MM.1S (cell line): ENCODE results near the gene ADGRV1.

Source experiments
- DNase-seq: peaks from one replicate; pipeline ENCODE4 v3.0.0-alpha.2; 2015
- H2AFZ ChIP-seq: fragments of 300-600 bp; sonication (generic); 2 replicates; pipeline ENCODE4 v1.6.0; 2016; ENCODE audit warnings: antibody characterized with exemption, low read length
- H3F3A ChIP-seq: fragments of 300-600 bp; sonication (generic); 2 replicates; pipeline ENCODE4 v1.6.1; 2016; ENCODE audit warnings: mild to moderate bottlenecking, antibody characterized with exemption, low read length, moderate library complexity, mixed read lengths; ENCODE audit not compliant: insufficient read depth
- H3K27ac ChIP-seq: fragments of 300-600 bp; sonication (generic); 2 replicates; pipeline ENCODE4 v1.5.1; 2016; ENCODE audit warnings: mild to moderate bottlenecking, low read length
- H3K27me3 ChIP-seq: fragments of 300-600 bp; sonication (generic); replicated peaks from 2 replicates; pipeline ENCODE4 v1.6.0; 2016; ENCODE audit warnings: low read length; ENCODE audit not compliant: insufficient read depth
- H3K36me3 ChIP-seq: fragments of 300-600 bp; sonication (generic); replicated peaks from 2 replicates; pipeline ENCODE4 v1.6.1; 2016; ENCODE audit warnings: mild to moderate bottlenecking, low read length, mixed read lengths; ENCODE audit not compliant: insufficient read depth
- H3K4me1 ChIP-seq: fragments of 300-600 bp; sonication (generic); 2 replicates; pipeline ENCODE4 v1.6.1; 2016; ENCODE audit warnings: low read length, mixed read lengths
- H3K4me2 ChIP-seq: fragments of 300-600 bp; sonication (generic); 2 replicates; pipeline ENCODE4 v1.6.0; 2016; ENCODE audit warnings: low read depth, low read length
- H3K4me3 ChIP-seq: fragments of 300-600 bp; sonication (generic); 2 replicates; pipeline ENCODE4 v1.5.1; 2016; ENCODE audit warnings: low read length, mixed read lengths
- H3K79me2 ChIP-seq: fragments of 300-600 bp; sonication (generic); 2 replicates; pipeline ENCODE4 v1.6.1; 2016; ENCODE audit warnings: mixed run types, low read length, mixed read lengths
- H3K9ac ChIP-seq: fragments of 300-600 bp; sonication (generic); 2 replicates; pipeline ENCODE4 v1.6.1; 2016; ENCODE audit warnings: low read length, mixed read lengths
- H3K9me2 ChIP-seq: fragments of 300-600 bp; sonication (generic); replicated peaks from 2 replicates; pipeline ENCODE4 v1.6.1; 2016; ENCODE audit warnings: mild to moderate bottlenecking, low read length, mixed read lengths; ENCODE audit not compliant: insufficient read depth
- H3K9me3 ChIP-seq: fragments of 300-600 bp; sonication (generic); replicated peaks from 2 replicates; pipeline ENCODE4 v1.6.1; 2016; ENCODE audit warnings: mild to moderate bottlenecking, low read length, mixed read lengths; ENCODE audit not compliant: insufficient read depth
- H4K20me1 ChIP-seq: fragments of 300-600 bp; sonication (generic); 2 replicates; pipeline ENCODE4 v1.6.1; 2016; ENCODE audit warnings: mild to moderate bottlenecking, low read length, moderate library complexity, mixed read lengths; ENCODE audit not compliant: insufficient read depth
- CTCF ChIP-seq: fragments of 300-600 bp; sonication (generic); IDR thresholded peaks from 2 replicates; pipeline ENCODE4 v1.5.1; 2016; ENCODE audit warnings: antibody characterized with exemption, low read length, mixed read lengths
- EZH2 ChIP-seq: fragments of 300-600 bp; sonication (generic); optimal IDR thresholded peaks from 2 replicates; pipeline ENCODE3; 2017; ENCODE audit warnings: low read depth, mild to moderate bottlenecking, antibody characterized with exemption, low read length, mixed read lengths
- EZH2phosphoT487 ChIP-seq: fragments of 300-600 bp; sonication (generic); IDR thresholded peaks from 2 replicates; pipeline ENCODE4 v1.6.1; 2018; ENCODE audit warnings: antibody characterized with exemption, low read length

ADGRV1 gene

GRCh38 chr5:90696153-90696552, 137.6 kb downstream of the ADGRV1 start:
- no peaks in the 10 kb centered on the region for H3K9me2 ChIP-seq
- H3F3A ChIP-seq: no peaks in the 10 kb centered on the region
- H3K27ac ChIP-seq: no peak overlapping the region
- H3K4me1 ChIP-seq: no peaks in the 10 kb centered on the region
- no peak for TF ChIP-seq EZH2
- no peak for TF ChIP-seq CTCF
- H3K36me3 ChIP-seq: no peaks in the 10 kb centered on the region
- H4K20me1 ChIP-seq: no peaks in the 10 kb centered on the region
- H3K79me2 ChIP-seq: no peaks in the 10 kb centered on the region
- no peak overlapping the region for H2AFZ ChIP-seq
- H3K9me3 ChIP-seq: no peaks in the 10 kb centered on the region
- H3K4me3 ChIP-seq: no peak overlapping the region
- H3K9ac ChIP-seq: no peak overlapping the region
- H3K27me3 ChIP-seq: no peaks in the 10 kb centered on the region
- no peak for DNase-seq
- no peak overlapping the region for H3K4me2 ChIP-seq

GRCh38 chr5:90700299-90700698, 141.7 kb downstream of the ADGRV1 start:
- no peaks in the 10 kb centered on the region for H3K27me3 ChIP-seq
- no peak overlapping the region for H3K4me3 ChIP-seq
- TF ChIP-seq EZH2 (no peak), EZH2phosphoT487 (no peak), CTCF (no peak)
- no peak overlapping the region for H3K4me2 ChIP-seq
- H3K9ac ChIP-seq: no peak overlapping the region
- no peaks in the 10 kb centered on the region for H4K20me1 ChIP-seq
- no peaks in the 10 kb centered on the region for H3F3A ChIP-seq
- H3K4me1 ChIP-seq: no peaks in the 10 kb centered on the region
- H3K36me3 ChIP-seq: no peaks in the 10 kb centered on the region
- no peaks in the 10 kb centered on the region for H3K79me2 ChIP-seq
- no peak overlapping the region for H3K27ac ChIP-seq
- H3K9me3 ChIP-seq: no peaks in the 10 kb centered on the region
- H2AFZ ChIP-seq: no peak overlapping the region
- no peaks in the 10 kb centered on the region for H3K9me2 ChIP-seq
- no peak for DNase-seq

GRCh38 chr5:90703932-90704331, 145.3 kb downstream of the ADGRV1 start:
- no peaks in the 10 kb centered on the region for H3K36me3 ChIP-seq
- no peak overlapping the region for H3K9ac ChIP-seq
- H2AFZ ChIP-seq: no peak overlapping the region
- TF ChIP-seq EZH2phosphoT487: no peak
- TF ChIP-seq EZH2: no peak
- TF ChIP-seq CTCF: no peak
- H3K27ac ChIP-seq: no peak overlapping the region
- H3K79me2 ChIP-seq: no peaks in the 10 kb centered on the region
- no peaks in the 10 kb centered on the region for H3K9me3 ChIP-seq
- no peaks in the 10 kb centered on the region for H4K20me1 ChIP-seq
- H3K27me3 ChIP-seq: no peaks in the 10 kb centered on the region
- H3F3A ChIP-seq: no peaks in the 10 kb centered on the region
- no peak for DNase-seq
- no peaks in the 10 kb centered on the region for H3K9me2 ChIP-seq
- H3K4me1 ChIP-seq: no peaks in the 10 kb centered on the region
- no peak overlapping the region for H3K4me3 ChIP-seq
- no peak overlapping the region for H3K4me2 ChIP-seq
